Measurements from ENCODE around the gene PTPRO.

PTPRO gene

DNA sequence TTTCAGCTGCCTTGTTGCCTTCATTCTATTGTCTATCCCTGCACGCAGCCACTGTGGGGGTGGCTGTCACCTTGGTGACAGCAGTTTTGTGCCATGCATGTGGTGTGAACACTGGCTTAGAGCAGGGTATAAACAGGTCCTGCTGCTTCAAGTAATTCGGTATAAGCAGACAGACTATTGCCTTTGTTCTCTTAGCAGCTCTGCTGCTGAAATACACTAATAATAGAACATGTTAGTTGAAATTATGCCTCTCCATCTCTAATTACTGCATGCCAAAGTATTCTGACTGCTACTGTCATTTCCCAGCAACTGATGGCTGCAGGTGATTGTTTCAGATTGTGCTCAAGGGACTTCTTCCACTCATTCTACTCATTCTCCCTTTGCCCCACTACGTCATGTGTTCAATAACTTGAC lies 34.6 kb downstream of the PTPRO start:
- Histone ChIP-seq H3K4me2 (ENCODE audit: low read length) (no peak overlapping the region), H3K4me1 (no peaks in the 10 kb centered on the region), H3K9ac (no peak overlapping the region), H3K79me2 (no peaks in the 10 kb centered on the region), H3K36me3 (ENCODE audit: control insufficient read depth, insufficient read depth, low read length) (no peaks in the 10 kb centered on the region), H3K27me3 (ENCODE audit: control insufficient read depth, insufficient read depth, low read length) (peaks cover 3% of the 10 kb centered on the region), H3K27ac (no peak overlapping the region), H2AFZ (no peak overlapping the region), H3K9me3 (ENCODE audit: control insufficient read depth, low read length) (no peaks in the 10 kb centered on the region), H3K4me3 (ENCODE audit: low read depth, low read length) (no peak overlapping the region)
- no peak for TF ChIP-seq CTCF (IDR thresholded peaks at IDR 0.05)

GRCh38 chr12:15364221-15365160 lies 42.2 kb downstream of the PTPRO start:
- no peak for TF ChIP-seq CTCF (IDR thresholded peaks at IDR 0.05)
- no peak overlapping the region for H2AFZ ChIP-seq
- H3K4me3 ChIP-seq (ENCODE audit: low read depth, low read length), result no peak overlapping the region
- no peaks in the 10 kb centered on the region for H3K4me1 ChIP-seq
- H3K79me2 ChIP-seq, result no peaks in the 10 kb centered on the region
- no peak overlapping the region for H3K4me2 ChIP-seq (ENCODE audit: low read length)
- peaks cover 5% of the 10 kb centered on the region for H3K27me3 ChIP-seq (ENCODE audit: control insufficient read depth, insufficient read depth, low read length)
- no peak overlapping the region for H3K27ac ChIP-seq
- H3K9me3 ChIP-seq (ENCODE audit: control insufficient read depth, low read length), result no peaks in the 10 kb centered on the region
- no peaks in the 10 kb centered on the region for H3K36me3 ChIP-seq (ENCODE audit: control insufficient read depth, insufficient read depth, low read length)
- H3K9ac ChIP-seq, result no peak overlapping the region

DNA sequence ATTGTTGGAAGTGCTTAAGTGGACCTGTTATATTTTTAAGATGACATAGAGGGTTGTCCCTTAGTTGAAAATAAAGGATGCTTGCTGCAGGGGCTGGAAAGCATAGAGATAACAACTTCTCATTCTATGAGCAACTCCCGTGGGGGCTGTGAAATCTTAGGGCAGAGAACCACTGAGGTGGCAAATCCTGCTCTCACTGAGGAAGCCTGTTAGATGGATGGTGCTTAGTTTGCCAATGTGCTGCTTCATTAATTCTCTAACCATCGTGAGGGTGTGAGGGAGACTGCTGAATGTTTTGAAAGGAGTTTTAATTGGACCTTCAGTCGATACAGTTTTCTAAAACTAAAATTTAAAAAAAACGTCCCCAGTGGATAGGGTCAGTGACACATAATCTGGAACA lies 46.5 kb downstream of the PTPRO start:
- H3K79me2 ChIP-seq, result no peaks in the 10 kb centered on the region
- H3K9me3 ChIP-seq (ENCODE audit: control insufficient read depth, low read length), result no peaks in the 10 kb centered on the region
- H3K4me3 ChIP-seq (ENCODE audit: low read depth, low read length), result no peak overlapping the region
- no peaks in the 10 kb centered on the region for H3K4me1 ChIP-seq
- TF ChIP-seq CTCF (IDR thresholded peaks at IDR 0.05), result no peak
- no peaks in the 10 kb centered on the region for H3K27me3 ChIP-seq (ENCODE audit: control insufficient read depth, insufficient read depth, low read length)
- no peak overlapping the region for H2AFZ ChIP-seq
- H3K36me3 ChIP-seq (ENCODE audit: control insufficient read depth, insufficient read depth, low read length), result no peaks in the 10 kb centered on the region
- H3K4me2 ChIP-seq (ENCODE audit: low read length), result no peak overlapping the region
- H3K9ac ChIP-seq, result no peak overlapping the region
- H3K27ac ChIP-seq, result no peak overlapping the region

GRCh38 chr12:15372352-15372751 lies 50.0 kb downstream of the PTPRO start:
- no peak overlapping the region for H3K9ac ChIP-seq
- no peak overlapping the region for H3K4me3 ChIP-seq (ENCODE audit: low read depth, low read length)
- TF ChIP-seq CTCF (IDR thresholded peaks at IDR 0.05), result no peak
- H3K4me2 ChIP-seq (ENCODE audit: low read length), result no peak overlapping the region
- no peaks in the 10 kb centered on the region for H3K9me3 ChIP-seq (ENCODE audit: control insufficient read depth, low read length)
- no peaks in the 10 kb centered on the region for H3K4me1 ChIP-seq
- no peak overlapping the region for H3K27ac ChIP-seq
- H3K36me3 ChIP-seq (ENCODE audit: control insufficient read depth, insufficient read depth, low read length), result no peaks in the 10 kb centered on the region
- no peak overlapping the region for H2AFZ ChIP-seq
- no peaks in the 10 kb centered on the region for H3K27me3 ChIP-seq (ENCODE audit: control insufficient read depth, insufficient read depth, low read length)
- H3K79me2 ChIP-seq, result no peaks in the 10 kb centered on the region

GRCh38 chr12:15387772-15388171 lies 65.5 kb downstream of the PTPRO start:
- Histone ChIP-seq H3K27ac (no peak overlapping the region), H3K9ac (no peak overlapping the region), H3K9me3 (ENCODE audit: control insufficient read depth, low read length) (no peaks in the 10 kb centered on the region), H3K4me2 (ENCODE audit: low read length) (no peak overlapping the region), H3K27me3 (ENCODE audit: control insufficient read depth, insufficient read depth, low read length) (no peaks in the 10 kb centered on the region), H3K4me1 (no peaks in the 10 kb centered on the region), H3K36me3 (ENCODE audit: control insufficient read depth, insufficient read depth, low read length) (no peaks in the 10 kb centered on the region), H3K4me3 (ENCODE audit: low read depth, low read length) (no peak overlapping the region), H3K79me2 (no peaks in the 10 kb centered on the region), H2AFZ (no peak overlapping the region)
- no peak for TF ChIP-seq CTCF (IDR thresholded peaks at IDR 0.05)

All from parathyroid adenoma (tissue), 2 donors.